NCI-H1417 treated with DMSO at 0.1 percent for 48 hours (cell line): Measurements from ENCODE around the gene FAM181B.

ENCODE experiments used
- DNase-seq: peaks from one replicate; lab custom pipeline; 2025; lab: John Stamatoyannopoulos, UW

Gene FAM181B

GRCh38 chr11:82683029-82683428, 50.6 kb downstream of the FAM181B start:
- no peak for DNase-seq

- DNase-seq, result no peak
Measured at GRCh38 chr11:82682003-82682751, 51.5 kb downstream of the FAM181B start.

- DNase-seq, result no peak
Measured at GRCh38 chr11:82680252-82680651, 53.4 kb downstream of the FAM181B start.
